ENCODE data around the gene AP4E1.
"Not testable (repeated sequence)": the region's sequence is repeated elsewhere in the genome, so short reads cannot be mapped to it uniquely, and the experiment has no call there.

The AP4E1 gene

GRCh38 chr15:50953302-50953701, 44.8 kb downstream of the AP4E1 start:
- no peak for DNase-seq

- DNase-seq: not testable (repeated sequence)
Measured at GRCh38 chr15:50954837-50955236, 46.4 kb downstream of the AP4E1 start.

- no peak for DNase-seq
Measured at GRCh38 chr15:50959717-50960116, 51.2 kb downstream of the AP4E1 start.

DNA sequence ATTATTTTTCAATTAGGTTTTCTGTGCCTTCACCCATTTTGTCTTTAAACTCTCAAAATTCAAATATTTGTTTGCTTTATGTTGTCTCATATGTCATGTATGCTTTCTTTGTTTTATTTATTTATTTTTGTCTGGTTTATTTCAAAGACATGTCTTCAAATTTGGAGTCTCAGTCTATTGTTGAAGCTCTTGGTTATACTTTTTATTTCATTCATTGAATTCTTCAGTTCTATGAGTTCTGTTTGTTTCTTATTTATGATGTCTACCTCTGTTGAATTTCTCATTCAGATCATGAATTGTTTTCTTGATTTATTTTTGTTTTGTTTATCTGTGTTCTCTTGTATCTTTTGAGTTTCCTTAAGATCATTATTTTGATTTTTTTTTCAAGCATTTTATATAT, 55.6 kb downstream of the AP4E1 start:
- peak in 1 of 2 experiments; percentile 3 for DNase-seq

GRCh38 chr15:50968353-50968752, 59.9 kb downstream of the AP4E1 start:
- no peak for DNase-seq

GRCh38 chr15:50970524-50970923, 62.0 kb downstream of the AP4E1 start:
- no peak for DNase-seq

DNA sequence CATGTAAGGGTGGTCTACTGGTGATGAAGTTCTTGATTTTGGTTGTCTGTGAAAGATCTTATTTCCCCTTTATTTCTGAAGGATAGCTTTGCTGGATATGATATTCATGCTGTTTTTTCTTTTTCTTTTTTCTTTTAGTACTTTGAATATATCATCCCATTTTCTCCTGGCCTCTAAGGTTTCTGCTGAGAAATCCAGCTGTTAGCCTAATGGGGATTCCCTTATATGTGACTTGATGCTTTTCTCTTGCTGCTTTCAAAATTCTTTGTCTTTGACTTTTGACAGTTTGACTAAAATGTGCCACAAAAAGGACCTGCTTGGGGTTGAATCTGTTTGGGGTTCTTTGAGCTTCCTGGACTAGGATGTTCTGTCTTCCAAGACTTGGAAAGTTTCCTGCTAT, 62.6 kb downstream of the AP4E1 start:
- DNase-seq: no peak

DNA sequence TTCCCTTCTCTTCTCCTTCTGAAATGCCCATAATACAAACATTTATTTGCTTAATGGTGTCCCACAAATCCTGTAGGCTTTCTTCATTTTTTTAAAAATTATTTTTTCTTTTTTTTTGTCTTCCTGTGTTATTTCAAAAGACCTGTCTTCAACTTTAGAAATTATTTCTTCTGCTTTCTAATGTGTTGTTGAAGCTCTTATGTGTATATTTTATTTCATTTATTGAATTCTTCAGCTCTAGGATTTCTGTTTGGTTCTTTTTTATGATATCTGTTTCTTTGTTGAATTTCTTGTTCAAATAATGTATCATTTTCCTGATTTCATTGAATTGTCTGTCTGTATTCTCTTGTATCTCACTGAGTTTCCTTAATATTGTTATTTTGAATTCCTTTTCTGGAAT, 63.1 kb downstream of the AP4E1 start:
- DNase-seq: no peak

- no peak for DNase-seq
Measured at GRCh38 chr15:50973605-50974004, 65.1 kb downstream of the AP4E1 start.

DNA sequence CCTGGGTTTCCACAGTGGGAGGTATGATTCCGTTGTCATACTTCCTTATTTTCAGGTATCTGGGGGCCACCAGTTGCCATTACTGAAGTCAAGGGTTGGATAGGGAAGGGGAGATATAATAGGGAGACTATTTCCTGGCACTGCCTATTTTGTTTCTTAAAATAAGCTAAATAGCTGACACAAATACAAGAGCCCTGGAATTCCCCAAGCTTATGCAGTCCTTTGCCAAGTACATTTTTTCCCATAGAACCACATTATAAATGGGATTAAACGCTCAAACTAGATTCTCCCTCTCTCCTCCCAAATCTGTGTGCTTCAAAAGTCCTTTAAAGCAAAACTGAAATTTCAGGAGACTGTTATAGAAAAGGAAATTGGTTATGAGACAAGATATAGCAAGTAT, 68.7 kb downstream of the AP4E1 start:
- DNase-seq: no peak

DNA sequence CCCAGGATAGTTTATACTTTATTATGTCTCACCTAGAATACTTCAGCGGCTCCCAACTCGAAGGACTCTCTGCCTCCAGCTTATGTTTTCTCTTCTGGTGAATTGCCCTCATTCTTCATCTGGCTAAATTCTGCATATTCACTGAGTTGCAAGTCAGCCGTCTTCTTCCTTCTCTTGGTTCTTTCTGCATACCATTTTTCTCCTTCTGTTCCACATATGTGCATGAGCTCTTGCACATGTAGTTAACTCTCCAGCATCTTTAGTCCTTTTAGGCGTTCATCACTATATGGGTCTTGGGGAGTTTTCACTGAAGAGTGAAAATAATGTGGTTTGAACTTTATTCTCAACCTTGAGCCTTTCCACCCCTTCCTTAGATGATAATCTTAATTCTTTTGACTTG, 70.1 kb downstream of the AP4E1 start:
- no peak for DNase-seq

- no peak for DNase-seq
Measured at GRCh38 chr15:50979041-50979440, 70.6 kb downstream of the AP4E1 start.

- DNase-seq: no peak
Measured at GRCh38 chr15:50993598-50993997, 85.1 kb downstream of the AP4E1 start.

GRCh38 chr15:50996641-50997040, 88.2 kb downstream of the AP4E1 start:
- DNase-seq: no peak

DNA sequence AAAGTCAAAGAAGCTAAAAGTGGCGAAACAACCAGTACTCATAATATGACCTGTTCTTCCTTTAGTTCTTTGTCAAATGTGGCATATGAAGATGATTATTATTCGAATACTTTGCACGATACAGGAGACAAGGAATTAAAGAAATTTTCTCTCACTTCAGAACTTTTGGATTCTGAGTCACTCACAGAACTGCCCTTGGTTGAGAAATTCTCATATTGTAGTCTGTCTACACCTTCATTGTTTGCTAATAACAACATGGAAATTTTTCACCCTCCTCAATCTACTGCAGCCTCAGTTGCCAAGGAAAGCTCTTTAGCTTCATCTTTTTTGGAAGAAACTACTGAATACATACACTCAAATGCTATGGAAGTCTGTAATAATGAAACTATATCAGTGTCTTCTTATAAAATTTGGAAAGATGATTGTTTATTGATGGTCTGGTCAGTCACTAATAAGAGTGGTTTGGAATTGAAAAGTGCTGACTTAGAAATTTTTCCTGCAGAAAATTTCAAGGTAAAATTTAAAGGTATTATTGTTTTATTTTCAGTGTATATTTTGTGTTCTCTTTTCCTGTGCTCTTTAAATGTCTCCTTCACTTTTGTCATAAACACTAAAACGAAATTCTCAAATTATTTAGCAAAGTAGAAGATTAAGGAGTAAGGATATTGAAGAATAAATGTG, 89.0 kb downstream of the AP4E1 start:
- no peak for DNase-seq

- DNase-seq: no peak
Measured at GRCh38 chr15:51004103-51004551, 95.6 kb downstream of the AP4E1 start.

- DNase-seq: no peak
Measured at GRCh38 chr15:51006336-51006985, 98.0 kb downstream of the AP4E1 start.

DNA sequence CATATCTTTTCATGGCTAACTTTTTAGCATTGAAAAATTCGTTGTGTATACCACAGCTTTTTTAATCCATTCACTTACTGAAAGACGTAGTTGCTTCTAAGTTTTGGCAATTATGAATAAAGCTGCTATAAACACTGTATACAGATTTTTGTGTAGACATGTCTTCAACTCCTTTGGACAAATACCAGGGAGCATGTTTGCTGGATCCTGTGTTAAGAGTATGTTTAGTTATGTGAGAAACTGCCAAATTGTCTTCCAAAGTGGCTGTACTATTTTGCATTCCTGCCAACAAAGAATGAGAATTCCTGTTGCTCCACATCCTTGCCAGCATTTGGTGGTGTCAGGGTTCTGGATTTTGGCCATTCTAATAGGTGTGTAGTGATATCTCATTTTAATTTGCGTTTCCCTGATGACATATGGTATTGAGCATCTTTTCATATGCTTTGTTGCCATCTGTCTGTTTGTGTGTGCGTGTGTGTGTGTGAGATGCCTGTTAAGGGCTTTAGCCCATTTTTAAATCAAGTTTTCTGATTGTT, 98.7 kb downstream of the AP4E1 start:
- no peak for DNase-seq

GRCh38 chr15:51011212-51011611, 102.7 kb downstream of the AP4E1 start:
- DNase-seq: no peak

GRCh38 chr15:51016615-51017014, 108.1 kb downstream of the AP4E1 start:
- no peak for DNase-seq

- no peak for DNase-seq
Measured at GRCh38 chr15:51022206-51022605, 113.7 kb downstream of the AP4E1 start.

DNA sequence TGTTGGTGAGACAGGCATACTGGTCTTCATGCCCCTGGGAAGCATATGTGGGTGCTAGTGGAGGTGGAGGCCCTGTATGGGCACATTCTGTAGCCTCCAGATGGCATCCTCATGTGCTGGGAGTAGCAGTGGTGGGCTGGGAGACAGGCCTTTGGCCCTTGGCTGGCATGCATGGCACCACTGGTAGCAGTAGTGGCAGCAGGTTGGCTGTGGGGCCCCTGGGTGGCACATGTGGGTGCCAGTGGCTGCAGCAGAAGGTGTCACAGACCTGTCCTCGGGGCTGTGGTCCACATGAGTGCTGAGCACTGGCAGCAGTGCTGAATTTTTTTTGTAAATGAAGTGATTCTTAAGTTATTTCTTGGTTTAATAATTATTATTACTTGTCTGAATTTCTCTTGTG, 115.0 kb downstream of the AP4E1 start:
- no peak for DNase-seq

DNA sequence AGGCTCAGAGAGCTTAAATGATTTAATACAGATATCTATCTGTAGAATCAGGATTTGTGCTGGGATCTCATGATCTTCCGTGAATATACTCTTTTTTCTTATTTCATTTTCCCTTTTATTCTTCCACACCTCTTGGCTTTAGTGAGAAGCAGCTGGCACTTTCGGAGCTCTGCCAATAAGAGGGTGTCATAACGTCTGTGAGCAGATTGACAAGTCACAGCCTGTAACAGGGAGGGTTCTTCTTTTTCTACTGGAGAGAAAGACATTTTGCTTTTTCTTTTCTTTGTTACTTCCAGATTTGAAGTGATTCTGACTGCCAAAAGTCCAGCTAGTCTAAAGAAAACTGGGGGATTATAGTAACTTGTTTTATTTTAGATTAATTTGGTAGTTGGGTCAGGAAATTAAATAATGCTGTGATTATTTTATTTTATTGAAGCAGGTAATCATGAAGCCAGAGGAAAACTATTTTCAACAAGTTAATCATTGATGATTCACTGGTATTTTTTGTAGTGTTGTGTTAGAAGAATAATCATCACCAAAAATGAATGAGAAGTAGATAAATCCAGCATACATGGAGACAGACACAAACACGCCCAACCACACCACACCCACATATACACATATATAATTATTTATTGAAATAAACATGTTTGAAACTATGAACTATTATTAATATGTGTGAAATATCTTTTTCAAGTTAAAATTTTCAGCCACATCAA, 116.4 kb downstream of the AP4E1 start:
- DNase-seq: no peak

DNA sequence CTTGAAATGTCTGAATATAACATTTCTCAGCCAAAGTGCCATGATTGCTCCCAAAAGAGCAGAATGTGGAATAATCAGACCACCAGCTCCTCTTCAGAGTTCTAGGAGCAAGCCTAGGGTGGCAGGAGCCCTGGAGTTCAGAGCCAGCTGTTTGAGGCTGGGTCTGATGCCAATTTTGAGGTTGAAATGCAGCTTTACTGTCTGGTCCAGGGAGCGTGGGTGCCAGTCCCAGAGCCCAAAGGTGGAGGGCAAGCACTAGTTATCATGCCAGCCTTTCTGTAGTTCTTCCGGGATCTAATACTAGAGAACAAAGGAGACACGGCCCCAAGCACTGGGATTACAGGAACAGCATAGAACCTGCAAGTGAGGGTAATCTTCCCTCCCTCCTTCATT, 117.0 kb downstream of the AP4E1 start:
- no peak for DNase-seq

Data from SW 1271 (cell line).